Urinary bladder (tissue), 4 donors: ENCODE results near the gene TPRA1. TPM values are rescaled to one million over a fixed set of nuclear protein-coding genes. Genes with fewer than 3 reads are reported as not detected.
A peak's percentile ranks its signal among the peaks of the same experiment; 100 is the strongest.

Source experiments
- DNase-seq: peaks from one replicate; pipeline ENCODE4 v3.0.0-alpha.2; 2015; ENCODE audit errors: extremely low spot score
- H3K27ac ChIP-seq: one replicate; pipeline ENCODE4 v1.5.1; 2013; ENCODE audit warnings: low read depth, mild to moderate bottlenecking, moderate library complexity
- H3K36me3 ChIP-seq: one replicate; pipeline ENCODE4 v1.6.1; 2013; ENCODE audit warnings: mild to moderate bottlenecking, moderate library complexity; ENCODE audit not compliant: insufficient read depth
- H3K4me1 ChIP-seq: one replicate; pipeline ENCODE4 v1.6.1; 2013; ENCODE audit warnings: mild to moderate bottlenecking, moderate library complexity; ENCODE audit not compliant: insufficient read depth
- H3K4me3 ChIP-seq: one replicate; pipeline ENCODE4 v1.5.1; 2013; ENCODE audit warnings: low read depth, low read length
- WGBS: extraction: QIAGEN DNeasy Blood & Tissue Kit; methylation state at CpG from one replicate; pipeline ENCODE4 v1.1.7; 2013; 5-methylcytosine and 5-hydroxymethylcytosine counted together
- polyA plus RNA-seq: library from polyadenylated mRNA; stranded (reverse); fragments of 200-250 nt; gene quantifications from one replicate; pipeline ENCODE4 v1.2.3, GENCODE V29; 2013
- total RNA-seq: library from RNA; depleted of rRNA; stranded (reverse); fragments of >200 nt; gene quantifications from one replicate; pipeline ENCODE4 v1.2.3, GENCODE V29; 2014
- donor health status: healthy with polysubstance abuse.
- donor health status: healthy.

The TPRA1 gene
- total and polyA plus RNA-seq, 2 donors, result 20.6 to 41.5 TPM

GRCh38 chr3:127550468-127551157 lies 39.9 kb downstream of the TPRA1 start:
- no peak for DNase-seq
- Histone ChIP-seq H3K4me1 (no peaks in the 10 kb centered on the region), H3K27ac (no peak overlapping the region), H3K4me3 (no peak overlapping the region), H3K36me3 (no peaks in the 10 kb centered on the region)
- 64% methylated on average over 9 of the region's 9 CpGs for WGBS

- WGBS, result 71% methylated on average over 9 of the region's 9 CpGs
- Histone ChIP-seq H3K4me3 (no peak overlapping the region), H3K4me1 (no peaks in the 10 kb centered on the region), H3K27ac (no peak overlapping the region), H3K36me3 (no peaks in the 10 kb centered on the region)
- DNase-seq, result no peak
Observed at GRCh38 chr3:127549826-127550467, 40.6 kb downstream of the TPRA1 start.

GRCh38 chr3:127547761-127548605 lies 42.5 kb downstream of the TPRA1 start:
- Histone ChIP-seq H3K4me3 (peak overlapping the region; percentile 53), H3K27ac (no peak overlapping the region), H3K36me3 (no peaks in the 10 kb centered on the region), H3K4me1 (no peaks in the 10 kb centered on the region)
- WGBS, result 5% methylated on average over 42 of the region's 42 CpGs
- DNase-seq, result no peak

GRCh38 chr3:127546970-127547733 lies 43.4 kb downstream of the TPRA1 start:
- peak overlapping the region; percentile 53 for H3K4me3 ChIP-seq
- H3K27ac ChIP-seq, result no peak overlapping the region
- DNase-seq, result no peak
- WGBS, result 19% methylated on average over 24 of the region's 24 CpGs
- H3K36me3 ChIP-seq, result no peaks in the 10 kb centered on the region
- no peaks in the 10 kb centered on the region for H3K4me1 ChIP-seq

GRCh38 chr3:127546554-127546953 lies 44.0 kb downstream of the TPRA1 start:
- no peaks in the 10 kb centered on the region for H3K4me1 ChIP-seq
- no peaks in the 10 kb centered on the region for H3K36me3 ChIP-seq
- DNase-seq, result no peak
- H3K4me3 ChIP-seq, result no peak overlapping the region
- no peak overlapping the region for H3K27ac ChIP-seq
- WGBS, result 81% methylated on average over 6 of the region's 6 CpGs

GRCh38 chr3:127545711-127546457 lies 44.6 kb downstream of the TPRA1 start:
- H3K4me3 ChIP-seq, result no peak overlapping the region
- no peaks in the 10 kb centered on the region for H3K36me3 ChIP-seq
- WGBS, result 94% methylated on average over 14 of the region's 14 CpGs
- no peak overlapping the region for H3K27ac ChIP-seq
- no peak for DNase-seq
- H3K4me1 ChIP-seq, result no peaks in the 10 kb centered on the region

GRCh38 chr3:127545216-127545615 lies 45.3 kb downstream of the TPRA1 start:
- H3K4me3 ChIP-seq, result no peak overlapping the region
- no peaks in the 10 kb centered on the region for H3K4me1 ChIP-seq
- 90% methylated on average over 8 of the region's 8 CpGs for WGBS
- H3K36me3 ChIP-seq, result no peaks in the 10 kb centered on the region
- H3K27ac ChIP-seq, result no peak overlapping the region
- DNase-seq, result no peak

GRCh38 chr3:127544803-127545201 lies 45.7 kb downstream of the TPRA1 start:
- Histone ChIP-seq H3K36me3 (no peaks in the 10 kb centered on the region), H3K4me3 (no peak overlapping the region), H3K27ac (peak overlapping the region; percentile 35), H3K4me1 (no peaks in the 10 kb centered on the region)
- 68% methylated on average over 9 of the region's 9 CpGs for WGBS
- no peak for DNase-seq

GRCh38 chr3:127544192-127544802 lies 46.2 kb downstream of the TPRA1 start:
- Histone ChIP-seq H3K4me3 (no peak overlapping the region), H3K4me1 (no peaks in the 10 kb centered on the region), H3K27ac (peak overlapping the region; percentile 35), H3K36me3 (no peaks in the 10 kb centered on the region)
- DNase-seq, result no peak
- 46% methylated on average over 10 of the region's 10 CpGs for WGBS

- DNase-seq, result no peak
- Histone ChIP-seq H3K4me1 (no peaks in the 10 kb centered on the region), H3K4me3 (no peak overlapping the region), H3K27ac (no peak overlapping the region), H3K36me3 (no peaks in the 10 kb centered on the region)
- WGBS, result 91% methylated on average over 12 of the region's 12 CpGs
Observed at GRCh38 chr3:127543441-127543840, 47.1 kb downstream of the TPRA1 start.

GRCh38 chr3:127542441-127542952 lies 48.0 kb downstream of the TPRA1 start:
- Histone ChIP-seq H3K4me1 (no peaks in the 10 kb centered on the region), H3K36me3 (no peaks in the 10 kb centered on the region), H3K4me3 (no peak overlapping the region), H3K27ac (no peak overlapping the region)
- DNase-seq, result no peak
- WGBS, result 88% methylated on average over 14 of the region's 14 CpGs

- no peak for DNase-seq
- WGBS, result 91% methylated on average over 5 of the region's 5 CpGs
- Histone ChIP-seq H3K4me1 (no peaks in the 10 kb centered on the region), H3K36me3 (no peaks in the 10 kb centered on the region), H3K4me3 (no peak overlapping the region), H3K27ac (no peak overlapping the region)
Observed at GRCh38 chr3:127541320-127541719, 49.2 kb downstream of the TPRA1 start.
